Activated T-cell treated with anti-CD3 and anti-CD28 coated beads, Interleukin-2, amount 50 U/mL, for 48 hours (primary cell): ENCODE data around the gene TNN.
"Not testable (repeated sequence)": the region's sequence is repeated elsewhere in the genome, so short reads cannot be mapped to it uniquely, and the experiment has no call there.

ENCODE experiments used
- DNase-seq, 2 experiments: peaks; one replicate each; pipeline ENCODE4 v3.0.0-alpha.2; 2020

Gene TNN

GRCh38 chr1:175067362-175068106 lies at the start of gene TNN:
TNN (plus strand) TSS chr1:175067833; CDS start chr1:175077419, 9,586 bp downstream.
- no peak for DNase-seq

GRCh38 chr1:175019524-175019923 lies 48.1 kb upstream of the TNN start:
- no peak for DNase-seq

GRCh38 chr1:175023043-175023921 lies 44.4 kb upstream of the TNN start, which contains the start of gene MRPS14:
MRPS14 (minus strand) TSS chr1:175023425; CDS start chr1:175023408, 17 bp downstream.
- peak; percentile 100 for DNase-seq

GRCh38 chr1:175023922-175024242 lies 43.8 kb upstream of the TNN start:
- not testable (repeated sequence) for DNase-seq

GRCh38 chr1:175024773-175025172 lies 42.9 kb upstream of the TNN start:
- no peak for DNase-seq

- no peak for DNase-seq
Measured at GRCh38 chr1:175033953-175034352, 33.7 kb upstream of the TNN start.

GRCh38 chr1:175034775-175035174 lies 32.9 kb upstream of the TNN start:
- no peak for DNase-seq

- DNase-seq: no peak
Measured at GRCh38 chr1:175035865-175036264, 31.8 kb upstream of the TNN start.

GRCh38 chr1:175036476-175036875 lies 31.2 kb upstream of the TNN start:
- DNase-seq: no peak

- no peak for DNase-seq
Measured at GRCh38 chr1:175037416-175037815, 30.2 kb upstream of the TNN start.

- no peak for DNase-seq
Measured at GRCh38 chr1:175040324-175040879, 27.2 kb upstream of the TNN start.

GRCh38 chr1:175042650-175043049 lies 25.0 kb upstream of the TNN start:
- DNase-seq: no peak

- DNase-seq: no peak
Measured at GRCh38 chr1:175043824-175044223, 23.8 kb upstream of the TNN start.

- not testable (repeated sequence) for DNase-seq
Measured at GRCh38 chr1:175044591-175044990, 23.0 kb upstream of the TNN start.

GRCh38 chr1:175045097-175045496 lies 22.5 kb upstream of the TNN start:
- no peak for DNase-seq

- no peak for DNase-seq
Measured at GRCh38 chr1:175045519-175045918, 22.1 kb upstream of the TNN start.

GRCh38 chr1:175050992-175051391 lies 16.6 kb upstream of the TNN start:
- no peak for DNase-seq

- DNase-seq: no peak
Measured at GRCh38 chr1:175054736-175055135, 12.9 kb upstream of the TNN start.

- DNase-seq: no peak
Measured at GRCh38 chr1:175062339-175062738, 5.3 kb upstream of the TNN start.

- DNase-seq: no peak
Measured at GRCh38 chr1:175062858-175063257, 4.8 kb upstream of the TNN start.

GRCh38 chr1:175070818-175071217 lies 3.2 kb downstream of the TNN start:
- no peak for DNase-seq

GRCh38 chr1:175071276-175071943 lies 3.8 kb downstream of the TNN start:
- no peak for DNase-seq
